Left colon (tissue), 2 donors: ENCODE data around the gene CEACAM3. TPM values are rescaled to one million over a fixed set of nuclear protein-coding genes. Genes with fewer than 3 reads are reported as not detected.

ENCODE experiments used
- total RNA-seq, 2 donors: library from RNA; stranded (reverse); fragmentation: NEBNext Ultra II Directional; extraction: Animal tissue kit (Norgen Biotek cat#: 25700); gene quantifications; one replicate each; pipeline ENCODE4 v1.2.1, GENCODE V29; 2021
- donor health status: DM: no; HTN: no; CAD: no.
- donor health status: DM: yes; HTN: yes; CAD: no.

CEACAM3 gene
- total RNA-seq, 2 donors from 2014 or later, result 1.2 to 4.8 TPM

Other genes starting within 250 kb of the CEACAM3 start
- 1 to 10 TPM in 1 of 2 donors, not detected in 1; 1.5 TPM for gene CEACAM21, start 220.4 kb upstream of the CEACAM3 start, total RNA-seq
- gene CEACAM4, start 169.5 kb upstream of the CEACAM3 start, total RNA-seq, result under 1 TPM; 0.22 to 0.24 TPM
- 1,000 to 10,000 TPM; 2,049 to 2,156 TPM for gene CEACAM7, start 108.3 kb upstream of the CEACAM3 start, total RNA-seq
- gene CEACAM5, start 88.0 kb upstream of the CEACAM3 start, total RNA-seq, result 1,000 to 10,000 TPM; 4,350 to 5,481 TPM
- gene CEACAM6, start 41.1 kb upstream of the CEACAM3 start, total RNA-seq, result 100 to 1,000 TPM; 485 to 596 TPM
- gene LYPD4, start 48.1 kb downstream of the CEACAM3 start, total RNA-seq, result not detected
- gene DMRTC2, start 48.5 kb downstream of the CEACAM3 start, total RNA-seq, result not detected
- gene RPS19, start 63.7 kb downstream of the CEACAM3 start, total RNA-seq, result 1,000 to 10,000 TPM; 1,474 to 1,504 TPM
- gene CD79A, start 80.7 kb downstream of the CEACAM3 start, total RNA-seq, result 10 to 100 TPM in 1 of 2 donors, 1 to 10 TPM in 1; 3.9 to 13.7 TPM
- 10 to 100 TPM; 87.8 to 93.6 TPM for gene ARHGEF1, start 86.6 kb downstream of the CEACAM3 start, total RNA-seq
- 1 to 10 TPM; 1.1 to 1.7 TPM for gene ERFL, start 131.9 kb downstream of the CEACAM3 start, total RNA-seq
- 100 to 1,000 TPM; 177 to 196 TPM for gene RABAC1, start 162.7 kb downstream of the CEACAM3 start, total RNA-seq
- 1 to 10 TPM; 1.2 to 1.6 TPM for gene ATP1A3, start 197.6 kb downstream of the CEACAM3 start, total RNA-seq